ENCODE measurements around the gene TOMM20. TPM values are rescaled to one million over a fixed set of nuclear protein-coding genes. Genes with fewer than 3 reads are reported as not detected.
A peak's percentile ranks its signal among the peaks of the same experiment; 100 is the strongest.
"Not testable (repeated sequence)": the region's sequence is repeated elsewhere in the genome, so short reads cannot be mapped to it uniquely, and the experiment has no call there.

The TOMM20 gene
- polyA plus RNA-seq, 2 donors: 43.4 to 61.1 TPM

DNA sequence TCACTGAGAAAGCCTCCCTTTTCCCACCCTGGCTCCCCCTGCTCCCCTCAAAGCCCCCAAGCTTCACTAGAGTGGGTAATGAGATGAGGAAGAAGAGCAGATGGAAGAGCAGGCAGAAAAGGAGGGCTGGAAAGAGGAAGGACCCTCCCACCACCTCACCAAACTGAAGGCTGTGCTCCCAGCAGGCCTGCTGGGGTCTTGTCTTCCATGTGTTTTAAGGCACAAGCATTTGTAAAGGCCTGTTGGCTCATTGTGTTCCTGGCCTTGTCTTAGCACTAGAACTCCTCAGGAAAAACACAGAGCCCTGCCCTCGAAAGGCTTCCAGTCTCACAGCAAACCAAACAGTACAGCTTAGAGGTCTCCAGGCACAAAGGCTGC is 51.5 kb downstream of the TOMM20 start:
- H3K4me1 ChIP-seq (ENCODE audit: control insufficient read depth in 2 of 2, insufficient read depth in 2 of 2, low read length in 1 of 2): peaks cover 13 to 30% of the 10 kb centered on the region in 2 donors
- H3K27me3 ChIP-seq (ENCODE audit: control insufficient read depth in 1 of 2, insufficient read depth in 2 of 2, low read length in 2 of 2): no peaks in the 10 kb centered on the region
- H3K36me3 ChIP-seq (ENCODE audit: control insufficient read depth in 2 of 2, insufficient read depth in 2 of 2, low read length in 1 of 2): no peaks in the 10 kb centered on the region
- WGBS, 2 donors: 89 to 95% methylated on average over 1 of the region's 1 CpG
- peak overlapping the region; percentile 6 to 71 for H3K27ac ChIP-seq (ENCODE audit: low read depth in 2 of 2, low read length in 1 of 2)
- H3K4me3 ChIP-seq (ENCODE audit: low read depth in 1 of 2, low read length in 2 of 2): no peak overlapping the region
- no peaks in the 10 kb centered on the region for H3K9me3 ChIP-seq (ENCODE audit: control insufficient read depth in 2 of 2, insufficient read depth in 1 of 2, low read depth in 1 of 2, low read length in 1 of 2)

DNA sequence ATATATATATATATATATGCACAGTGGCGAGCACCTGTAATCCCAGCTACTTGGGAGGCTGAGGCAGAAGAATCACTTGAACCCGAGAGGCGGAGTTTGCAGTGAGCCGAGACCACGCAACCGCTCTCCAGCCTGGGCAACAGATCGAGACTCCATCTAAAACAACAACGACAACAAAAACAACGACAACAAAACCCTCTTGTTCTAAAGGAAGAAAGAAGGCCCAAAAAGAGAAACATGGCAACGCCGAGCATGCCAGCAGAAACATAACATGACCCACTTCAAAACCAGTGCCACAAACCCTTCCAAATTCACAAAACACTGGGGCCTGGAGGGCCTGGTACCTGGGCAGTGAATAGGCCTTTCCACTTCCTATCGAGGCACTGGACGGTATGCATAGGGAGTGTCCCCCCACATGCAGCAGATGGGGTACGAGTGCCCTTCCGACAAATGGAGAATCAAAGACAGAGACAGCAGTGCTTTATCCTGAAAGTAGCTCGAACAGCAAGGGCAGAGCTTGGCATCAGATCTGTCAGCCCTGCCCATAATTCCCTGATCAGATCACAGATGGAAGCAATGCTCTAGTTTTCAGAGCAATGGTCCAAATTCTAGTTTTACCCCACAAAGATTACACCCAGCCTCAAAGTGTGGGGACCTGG is 52.0 kb downstream of the TOMM20 start:
- H3K27me3 ChIP-seq (ENCODE audit: control insufficient read depth in 1 of 2, insufficient read depth in 2 of 2, low read length in 2 of 2): no peaks in the 10 kb centered on the region
- peaks cover 13 to 30% of the 10 kb centered on the region in 2 donors for H3K4me1 ChIP-seq (ENCODE audit: control insufficient read depth in 2 of 2, insufficient read depth in 2 of 2, low read length in 1 of 2)
- WGBS, 2 donors: 93% methylated on average over 16 of the region's 16 CpGs
- H3K27ac ChIP-seq (ENCODE audit: low read depth in 2 of 2, low read length in 1 of 2): peak overlapping the region in 1 of 2 donors; percentile 71
- no peaks in the 10 kb centered on the region for H3K36me3 ChIP-seq (ENCODE audit: control insufficient read depth in 2 of 2, insufficient read depth in 2 of 2, low read length in 1 of 2)
- no peak overlapping the region for H3K4me3 ChIP-seq (ENCODE audit: low read depth in 1 of 2, low read length in 2 of 2)
- H3K9me3 ChIP-seq (ENCODE audit: control insufficient read depth in 2 of 2, insufficient read depth in 1 of 2, low read depth in 1 of 2, low read length in 1 of 2): no peaks in the 10 kb centered on the region

DNA sequence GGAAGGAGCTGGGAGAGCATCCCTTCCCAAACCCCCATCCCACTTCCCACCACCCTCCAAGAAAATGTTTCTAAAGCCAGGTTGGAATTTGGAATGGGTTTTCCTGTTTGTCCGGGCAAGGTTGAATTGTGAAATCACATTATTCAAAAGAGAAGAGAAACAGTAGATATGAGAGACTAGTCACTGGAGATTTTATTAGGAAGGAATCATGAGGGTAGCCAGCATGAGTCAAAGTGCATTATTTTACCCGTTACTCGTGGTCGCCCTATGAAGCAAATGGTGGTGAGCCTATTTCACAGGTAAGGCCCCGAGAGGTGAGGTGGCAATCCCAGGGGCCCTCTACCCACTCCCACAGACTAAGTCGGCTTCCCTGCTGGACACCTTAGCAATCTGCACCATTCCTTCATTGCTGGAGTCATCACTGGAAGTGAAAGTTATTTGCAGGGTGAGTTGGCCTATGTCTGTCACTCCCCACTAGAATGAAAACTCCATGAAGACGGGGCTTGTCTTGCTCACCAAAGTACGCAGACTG is 52.8 kb downstream of the TOMM20 start:
- Histone ChIP-seq H3K9me3 (ENCODE audit: control insufficient read depth in 2 of 2, insufficient read depth in 1 of 2, low read depth in 1 of 2, low read length in 1 of 2) (no peaks in the 10 kb centered on the region), H3K4me1 (ENCODE audit: control insufficient read depth in 2 of 2, insufficient read depth in 2 of 2, low read length in 1 of 2) (peaks cover 13 to 30% of the 10 kb centered on the region in 2 donors), H3K27me3 (ENCODE audit: control insufficient read depth in 1 of 2, insufficient read depth in 2 of 2, low read length in 2 of 2) (no peaks in the 10 kb centered on the region), H3K36me3 (ENCODE audit: control insufficient read depth in 2 of 2, insufficient read depth in 2 of 2, low read length in 1 of 2) (no peaks in the 10 kb centered on the region), H3K27ac (ENCODE audit: low read depth in 2 of 2, low read length in 1 of 2) (peak overlapping the region; percentile 96 to 98), H3K4me3 (ENCODE audit: low read depth in 1 of 2, low read length in 2 of 2) (no peak overlapping the region)
- 55 to 57% methylated on average over 8 of the region's 8 CpGs for WGBS, 2 donors

DNA sequence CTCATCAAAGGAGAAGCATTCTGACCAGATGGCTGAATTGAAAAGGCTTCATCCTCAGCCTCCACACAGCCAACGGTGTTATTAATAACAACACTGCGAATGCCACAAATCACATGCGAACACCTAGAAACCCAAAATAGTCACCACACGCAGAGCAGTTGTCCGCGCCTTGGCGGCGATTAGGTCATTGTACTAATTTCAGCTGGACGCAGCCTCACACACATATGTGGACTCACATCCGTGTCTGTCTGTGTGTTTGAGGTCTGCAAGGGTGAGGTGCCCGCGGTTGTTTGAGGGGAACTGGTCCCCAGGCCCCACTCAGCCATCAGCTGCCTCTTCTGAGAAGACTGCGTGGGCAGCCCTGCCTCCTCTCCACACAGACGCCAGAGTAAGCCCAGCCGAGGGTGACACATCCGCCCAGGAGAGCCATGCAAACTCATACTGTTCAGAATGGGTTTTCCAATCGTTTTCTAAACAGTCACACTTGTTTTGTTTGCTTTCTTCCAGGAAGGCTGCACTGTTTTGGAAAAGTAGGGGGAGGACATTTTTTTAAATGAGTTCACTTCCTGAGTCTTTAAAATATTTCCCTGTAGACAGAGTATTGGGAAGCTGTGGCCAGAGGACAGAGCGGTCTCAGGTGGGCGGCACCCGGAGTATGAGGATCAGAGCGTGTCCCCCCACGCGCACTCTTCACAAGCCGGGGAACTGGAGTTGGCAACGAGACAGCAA is 53.4 kb downstream of the TOMM20 start:
- no peaks in the 10 kb centered on the region for H3K27me3 ChIP-seq (ENCODE audit: control insufficient read depth in 1 of 2, insufficient read depth in 2 of 2, low read length in 2 of 2)
- H3K27ac ChIP-seq (ENCODE audit: low read depth in 2 of 2, low read length in 1 of 2): peak overlapping the region; percentile 96 to 98
- H3K9me3 ChIP-seq (ENCODE audit: control insufficient read depth in 2 of 2, insufficient read depth in 1 of 2, low read depth in 1 of 2, low read length in 1 of 2): no peaks in the 10 kb centered on the region
- peaks cover 13 to 32% of the 10 kb centered on the region in 2 donors for H3K4me1 ChIP-seq (ENCODE audit: control insufficient read depth in 2 of 2, insufficient read depth in 2 of 2, low read length in 1 of 2)
- 42 to 45% methylated on average over 25 of the region's 25 CpGs for WGBS, 2 donors
- no peak overlapping the region for H3K4me3 ChIP-seq (ENCODE audit: low read depth in 1 of 2, low read length in 2 of 2)
- no peaks in the 10 kb centered on the region for H3K36me3 ChIP-seq (ENCODE audit: control insufficient read depth in 2 of 2, insufficient read depth in 2 of 2, low read length in 1 of 2)

DNA sequence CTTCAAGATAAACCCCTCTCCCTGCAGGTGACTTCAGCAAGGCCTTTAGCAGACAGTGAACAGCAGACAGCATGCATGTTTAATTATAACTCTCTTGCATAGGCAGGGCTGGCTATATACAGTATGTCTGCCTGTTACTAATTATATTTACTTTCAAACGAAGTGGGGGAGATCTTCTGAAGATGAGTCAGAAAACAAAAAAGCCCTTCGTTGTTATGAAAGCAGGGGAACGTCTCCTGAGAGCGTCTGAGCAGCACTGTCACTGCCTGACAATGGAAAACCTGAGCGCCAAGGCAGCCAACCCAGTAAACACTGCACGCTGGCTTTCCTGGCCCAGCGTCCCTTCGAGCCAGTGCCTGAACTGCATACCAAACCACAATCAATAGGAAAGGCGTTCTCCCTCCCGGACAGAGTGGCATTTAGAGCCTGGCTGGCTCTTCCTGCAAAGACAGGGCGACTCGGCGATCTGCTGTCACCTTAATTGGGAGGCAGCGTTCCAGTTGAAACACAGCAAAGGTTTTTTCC is 54.1 kb downstream of the TOMM20 start:
- Histone ChIP-seq H3K9me3 (ENCODE audit: control insufficient read depth in 2 of 2, insufficient read depth in 1 of 2, low read depth in 1 of 2, low read length in 1 of 2) (no peaks in the 10 kb centered on the region), H3K27me3 (ENCODE audit: control insufficient read depth in 1 of 2, insufficient read depth in 2 of 2, low read length in 2 of 2) (no peaks in the 10 kb centered on the region), H3K36me3 (ENCODE audit: control insufficient read depth in 2 of 2, insufficient read depth in 2 of 2, low read length in 1 of 2) (no peaks in the 10 kb centered on the region), H3K4me3 (ENCODE audit: low read depth in 1 of 2, low read length in 2 of 2) (no peak overlapping the region), H3K27ac (ENCODE audit: low read depth in 2 of 2, low read length in 1 of 2) (peak overlapping the region; percentile 96 to 98), H3K4me1 (ENCODE audit: control insufficient read depth in 2 of 2, insufficient read depth in 2 of 2, low read length in 1 of 2) (peaks cover 16 to 38% of the 10 kb centered on the region in 2 donors)
- WGBS, 2 donors: 14 to 16% methylated on average over 14 of the region's 14 CpGs

DNA sequence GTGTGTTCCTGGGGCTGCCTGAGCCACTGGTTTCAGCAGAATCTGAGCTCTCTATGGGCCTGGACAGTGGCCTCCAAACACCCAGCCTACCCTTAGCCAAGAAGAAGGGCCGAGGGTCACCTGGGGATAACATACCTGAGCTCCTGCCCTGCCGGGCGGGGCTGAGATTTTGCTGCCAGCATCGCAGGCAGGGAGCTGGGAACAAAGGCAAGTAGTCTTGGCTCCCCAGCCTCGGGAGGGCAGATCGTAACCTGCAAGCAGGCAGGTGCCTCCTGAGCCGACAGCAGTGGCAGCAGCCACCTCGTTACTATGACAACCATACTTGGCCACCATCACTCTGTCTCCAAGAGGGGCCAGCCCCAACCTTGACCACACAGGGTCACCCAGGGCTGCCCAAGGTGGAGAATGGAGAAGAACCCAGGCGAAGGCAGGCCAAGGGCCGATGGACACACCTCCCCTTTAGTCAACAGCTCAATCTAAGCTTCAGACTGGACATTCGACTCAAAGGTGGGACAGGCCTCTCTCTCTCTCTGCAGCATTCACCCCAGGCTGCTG is 54.6 kb downstream of the TOMM20 start:
- peak overlapping the region; percentile 96 to 98 for H3K27ac ChIP-seq (ENCODE audit: low read depth in 2 of 2, low read length in 1 of 2)
- H3K36me3 ChIP-seq (ENCODE audit: control insufficient read depth in 2 of 2, insufficient read depth in 2 of 2, low read length in 1 of 2): no peaks in the 10 kb centered on the region
- 44 to 53% methylated on average over 11 of the region's 11 CpGs for WGBS, 2 donors
- H3K4me1 ChIP-seq (ENCODE audit: control insufficient read depth in 2 of 2, insufficient read depth in 2 of 2, low read length in 1 of 2): peaks cover 16 to 40% of the 10 kb centered on the region in 2 donors
- H3K4me3 ChIP-seq (ENCODE audit: low read depth in 1 of 2, low read length in 2 of 2): no peak overlapping the region
- no peaks in the 10 kb centered on the region for H3K9me3 ChIP-seq (ENCODE audit: control insufficient read depth in 2 of 2, insufficient read depth in 1 of 2, low read depth in 1 of 2, low read length in 1 of 2)
- H3K27me3 ChIP-seq (ENCODE audit: control insufficient read depth in 1 of 2, insufficient read depth in 2 of 2, low read length in 2 of 2): no peaks in the 10 kb centered on the region

DNA sequence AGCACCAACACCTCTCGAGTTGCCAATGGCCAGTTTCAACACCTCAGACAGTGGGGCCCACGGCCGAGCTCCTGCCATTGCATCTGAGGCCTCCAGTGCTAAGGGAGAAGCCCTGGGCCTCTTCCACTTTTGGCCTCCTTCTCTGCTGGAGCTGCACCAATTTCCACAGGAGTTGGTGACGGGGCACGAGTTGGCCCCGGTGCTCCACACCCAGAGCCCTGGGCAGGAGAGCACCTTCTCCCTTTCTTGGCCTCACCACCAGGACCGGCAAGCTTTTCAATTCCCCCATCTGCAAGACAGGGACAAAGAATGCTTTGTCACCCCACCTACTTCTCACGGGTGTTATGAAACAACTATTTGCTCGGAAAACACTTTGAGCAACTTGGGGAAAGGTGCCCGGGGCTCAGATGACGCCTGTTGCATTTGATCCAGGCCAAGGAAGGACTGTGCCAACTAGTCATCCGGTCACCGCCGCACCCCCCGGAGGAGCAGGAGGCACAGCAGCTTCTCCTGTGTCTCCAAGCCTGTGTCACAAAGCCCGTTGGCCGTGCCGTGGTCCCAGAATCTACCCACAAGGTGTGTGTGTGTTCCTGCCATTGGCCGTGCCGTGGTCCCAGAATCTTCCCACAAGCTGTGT is 55.2 kb downstream of the TOMM20 start:
- H3K9me3 ChIP-seq (ENCODE audit: control insufficient read depth in 2 of 2, insufficient read depth in 1 of 2, low read depth in 1 of 2, low read length in 1 of 2): no peaks in the 10 kb centered on the region
- peaks cover 17 to 37% of the 10 kb centered on the region in 2 donors for H3K4me1 ChIP-seq (ENCODE audit: control insufficient read depth in 2 of 2, insufficient read depth in 2 of 2, low read length in 1 of 2)
- no peak overlapping the region for H3K4me3 ChIP-seq (ENCODE audit: low read depth in 1 of 2, low read length in 2 of 2)
- H3K36me3 ChIP-seq (ENCODE audit: control insufficient read depth in 2 of 2, insufficient read depth in 2 of 2, low read length in 1 of 2): no peaks in the 10 kb centered on the region
- H3K27ac ChIP-seq (ENCODE audit: low read depth in 2 of 2, low read length in 1 of 2): peak overlapping the region; percentile 96 to 98
- no peaks in the 10 kb centered on the region for H3K27me3 ChIP-seq (ENCODE audit: control insufficient read depth in 1 of 2, insufficient read depth in 2 of 2, low read length in 2 of 2)
- 40 to 49% methylated on average over 20 of the region's 20 CpGs for WGBS, 2 donors

DNA sequence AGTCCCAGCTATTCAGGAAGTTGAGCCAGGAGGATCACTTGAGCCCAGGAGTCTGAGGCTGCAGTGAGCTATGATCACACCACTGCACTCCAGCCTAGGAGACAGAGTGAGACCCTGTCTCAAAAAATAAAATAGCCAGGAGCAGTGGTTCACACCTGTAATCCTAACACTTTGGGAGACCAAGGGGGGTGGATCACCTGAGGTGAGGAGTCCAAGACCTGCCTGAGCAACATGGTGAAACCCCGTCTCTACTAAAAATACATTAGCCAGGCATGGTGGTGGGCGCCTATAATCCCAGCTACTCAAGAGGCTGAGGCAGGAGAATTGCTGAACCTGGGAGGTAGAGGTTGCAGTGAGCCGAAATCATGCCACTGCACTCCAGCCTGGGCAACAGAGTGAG is 56.1 kb downstream of the TOMM20 start:
- H3K27ac ChIP-seq (ENCODE audit: low read depth in 2 of 2, low read length in 1 of 2): peak overlapping the region in 1 of 2 donors; percentile 76
- WGBS, 2 donors: 94 to 95% methylated on average over 3 of the region's 3 CpGs
- H3K4me1 ChIP-seq (ENCODE audit: control insufficient read depth in 2 of 2, insufficient read depth in 2 of 2, low read length in 1 of 2): peaks cover 18 to 41% of the 10 kb centered on the region in 2 donors
- H3K27me3 ChIP-seq (ENCODE audit: control insufficient read depth in 1 of 2, insufficient read depth in 2 of 2, low read length in 2 of 2); H3K4me3 ChIP-seq (ENCODE audit: low read depth in 1 of 2, low read length in 2 of 2); H3K36me3 ChIP-seq (ENCODE audit: control insufficient read depth in 2 of 2, insufficient read depth in 2 of 2, low read length in 1 of 2); H3K9me3 ChIP-seq (ENCODE audit: control insufficient read depth in 2 of 2, insufficient read depth in 1 of 2, low read depth in 1 of 2, low read length in 1 of 2): not testable (repeated sequence)

DNA sequence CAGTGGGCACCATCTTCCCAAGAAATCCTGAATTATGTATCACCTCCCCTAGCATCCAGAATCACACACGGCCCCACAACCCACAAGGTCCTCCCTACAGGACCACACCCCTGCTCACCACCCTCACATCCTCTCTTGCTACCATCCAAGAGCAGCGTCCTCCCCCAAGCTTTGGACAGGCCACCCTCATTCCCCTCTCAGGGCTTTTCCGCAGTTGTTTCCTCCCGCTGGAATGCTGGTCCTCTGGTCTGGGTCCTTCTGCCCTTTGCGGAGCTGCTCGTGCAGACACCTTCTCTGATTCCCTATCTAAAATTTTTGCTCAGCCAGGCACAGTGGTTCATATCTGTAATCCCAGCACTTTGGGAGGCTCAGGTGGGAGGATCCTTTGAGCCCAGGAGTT is 56.5 kb downstream of the TOMM20 start:
- peaks cover 18 to 38% of the 10 kb centered on the region in 2 donors for H3K4me1 ChIP-seq (ENCODE audit: control insufficient read depth in 2 of 2, insufficient read depth in 2 of 2, low read length in 1 of 2)

More for the DNA sequence above, 56.5 kb downstream of the TOMM20 start:
- H3K27ac ChIP-seq (ENCODE audit: low read depth in 2 of 2, low read length in 1 of 2): peak overlapping the region in 1 of 2 donors; percentile 17
- H3K36me3 ChIP-seq (ENCODE audit: control insufficient read depth in 2 of 2, insufficient read depth in 2 of 2, low read length in 1 of 2): no peaks in the 10 kb centered on the region
- no peak overlapping the region for H3K4me3 ChIP-seq (ENCODE audit: low read depth in 1 of 2, low read length in 2 of 2)
- H3K27me3 ChIP-seq (ENCODE audit: control insufficient read depth in 1 of 2, insufficient read depth in 2 of 2, low read length in 2 of 2): no peaks in the 10 kb centered on the region
- WGBS, 2 donors: 89 to 91% methylated on average over 6 of the region's 6 CpGs
- H3K9me3 ChIP-seq (ENCODE audit: control insufficient read depth in 2 of 2, insufficient read depth in 1 of 2, low read depth in 1 of 2, low read length in 1 of 2): no peaks in the 10 kb centered on the region

All from esophagus (tissue), 2 donors.